ENCODE measurements around the gene CKAP2L. TPM values are rescaled to one million over a fixed set of nuclear protein-coding genes. Genes with fewer than 3 reads are reported as not detected.

CKAP2L gene
- total RNA-seq, 1 donor from 2014 or later = 1.2 TPM

- no peaks in the 10 kb centered on the region for H3K36me3 Mint-ChIP-seq (ENCODE audit: low read depth)
- ATAC-seq (ENCODE audit: low read depth) = peak; percentile 27
- POLR2A ChIA-PET = interaction anchor here (0.9 to 2.7 kb wide), 5 partner anchors 8 to 55 kb away, joined by 3 to 15 read pairs (median 6); partner anchors contain the start of gene SLC20A1
- no peaks in the 10 kb centered on the region for H3K27me3 Mint-ChIP-seq
- H3K27ac Mint-ChIP-seq = peak overlapping the region; percentile 83
- no peak for DNase-seq
- peaks cover 65% of the 10 kb centered on the region for H3K4me1 Mint-ChIP-seq
- no peaks in the 10 kb centered on the region for H3K9me3 Mint-ChIP-seq
- H3K4me3 Mint-ChIP-seq = peak overlapping the region; percentile 0
- intact Hi-C loops (cut with micrococcal nuclease) = no loop called here
- CTCF ChIA-PET = interaction anchor here (1.3 to 3.2 kb wide), 3 partner anchors 11 to 34 kb away, joined by 3 to 20 read pairs (median 16); no protein-coding TSS in a partner anchor
- no peak for TF ChIP-seq CTCF (IDR thresholded peaks at IDR 0.05)
Observed at GRCh38 chr2:112701052-112701451, 63.4 kb downstream of the CKAP2L start.

- CTCF ChIA-PET = interaction anchor here (1.3 to 3.2 kb wide), 4 partner anchors 8 to 33 kb away, joined by 3 to 20 read pairs (median 10); no protein-coding TSS in a partner anchor
- Mint-ChIP-seq H3K4me3 (peak overlapping the region; percentile 46), H3K36me3 (ENCODE audit: low read depth) (no peaks in the 10 kb centered on the region), H3K27ac (peak overlapping the region; percentile 68), H3K4me1 (peaks cover 55% of the 10 kb centered on the region), H3K9me3 (no peaks in the 10 kb centered on the region), H3K27me3 (no peaks in the 10 kb centered on the region)
- DNase-seq (no peak), ATAC-seq (ENCODE audit: low read depth) (peak; percentile 64)
- intact Hi-C loops (cut with micrococcal nuclease) = loop anchor here (1.0 kb wide), 1 partner anchor 8 kb away; no protein-coding TSS in a partner anchor
- POLR2A ChIA-PET = interaction anchor here (0.7 to 2.7 kb wide), 6 partner anchors 9 to 442 kb away, joined by 3 to 15 read pairs (median 6); partner anchors contain the start of gene SLC20A1
- no peak for TF ChIP-seq CTCF (IDR thresholded peaks at IDR 0.05)
Observed at GRCh38 chr2:112699984-112700667, 64.3 kb downstream of the CKAP2L start.

GRCh38 chr2:112698834-112699515 lies 65.4 kb downstream of the CKAP2L start:
- Mint-ChIP-seq H3K27ac (peak overlapping the region; percentile 68), H3K4me1 (peaks cover 51% of the 10 kb centered on the region), H3K4me3 (peak overlapping the region; percentile 39), H3K36me3 (ENCODE audit: low read depth) (no peaks in the 10 kb centered on the region), H3K9me3 (no peaks in the 10 kb centered on the region), H3K27me3 (no peaks in the 10 kb centered on the region)
- no peak for TF ChIP-seq CTCF (IDR thresholded peaks at IDR 0.05)
- DNase-seq (no peak), ATAC-seq (ENCODE audit: low read depth) (no peak)
- intact Hi-C loops (cut with micrococcal nuclease) = no loop called here
- ChIA-PET POLR2A (interaction anchor here (0.7 to 2.2 kb wide), 4 partner anchors 10 to 812 kb away, joined by 3 to 15 read pairs (median 5); partner anchors contain the start of gene SLC20A1), CTCF (interaction anchor here (1.5 to 3.2 kb wide), 3 partner anchors 9 to 27 kb away, joined by 5 to 20 read pairs (median 16); no protein-coding TSS in a partner anchor)

- Mint-ChIP-seq H3K27ac (no peak overlapping the region), H3K36me3 (ENCODE audit: low read depth) (no peaks in the 10 kb centered on the region), H3K9me3 (no peaks in the 10 kb centered on the region), H3K4me1 (peaks cover 28% of the 10 kb centered on the region), H3K4me3 (no peak overlapping the region), H3K27me3 (no peaks in the 10 kb centered on the region)
- ChIA-PET CTCF (interaction anchor here (6.2 kb wide), 1 partner anchor 32 kb away, joined by 47 read pairs; no protein-coding TSS in a partner anchor), POLR2A (no interaction called here)
- DNase-seq = no peak
- intact Hi-C loops (cut with micrococcal nuclease) = no loop called here
- TF ChIP-seq CTCF (IDR thresholded peaks at IDR 0.05) = no peak
- ATAC-seq (ENCODE audit: low read depth) = no peak
Observed at GRCh38 chr2:112694182-112694581, 70.2 kb downstream of the CKAP2L start.

GRCh38 chr2:112693596-112693995 lies 70.8 kb downstream of the CKAP2L start:
- Mint-ChIP-seq H3K27me3 (no peaks in the 10 kb centered on the region), H3K36me3 (ENCODE audit: low read depth) (no peaks in the 10 kb centered on the region), H3K27ac (no peak overlapping the region), H3K4me3 (no peak overlapping the region), H3K4me1 (peaks cover 22% of the 10 kb centered on the region), H3K9me3 (no peaks in the 10 kb centered on the region)
- CTCF ChIA-PET = interaction anchor here (6.2 kb wide), 1 partner anchor 32 kb away, joined by 47 read pairs; no protein-coding TSS in a partner anchor
- ATAC-seq (ENCODE audit: low read depth) (no peak), DNase-seq (no peak)
- TF ChIP-seq CTCF (IDR thresholded peaks at IDR 0.05) = no peak
- intact Hi-C loops (cut with micrococcal nuclease) = no loop called here
- POLR2A ChIA-PET = no interaction called here

Measured in activated B cell treated with CpG ODN at 0.5 μM for 24 hours (primary cell).